GM12865 (cell line): Measurements from ENCODE around the gene LPCAT4.

Experiments
- DNase-seq: peaks from one replicate; pipeline ENCODE4 v3.0.0; 2010; ENCODE audit warnings: low read depth
- H3K4me3 ChIP-seq: 2 replicates; pipeline ENCODE4 v1.5.1; 2011; ENCODE audit warnings: mild to moderate bottlenecking, low read depth, low read length, control low read depth
- TF ChIP-seq, protein P1 (sequence below): IDR thresholded peaks from 2 replicates; pipeline ENCODE4 v1.5.1; 2011; ENCODE audit warnings: low read length, control low read depth, low read depth, inconsistent platforms; ENCODE audit not compliant: insufficient read depth; ENCODE audit errors: missing control alignments

Gene LPCAT4

GRCh38 chr15:34374816-34375215, 7.8 kb upstream of the LPCAT4 start:
- DNase-seq: no peak
- H3K4me3 ChIP-seq: no peak overlapping the region
- TF ChIP-seq, protein P1, sequence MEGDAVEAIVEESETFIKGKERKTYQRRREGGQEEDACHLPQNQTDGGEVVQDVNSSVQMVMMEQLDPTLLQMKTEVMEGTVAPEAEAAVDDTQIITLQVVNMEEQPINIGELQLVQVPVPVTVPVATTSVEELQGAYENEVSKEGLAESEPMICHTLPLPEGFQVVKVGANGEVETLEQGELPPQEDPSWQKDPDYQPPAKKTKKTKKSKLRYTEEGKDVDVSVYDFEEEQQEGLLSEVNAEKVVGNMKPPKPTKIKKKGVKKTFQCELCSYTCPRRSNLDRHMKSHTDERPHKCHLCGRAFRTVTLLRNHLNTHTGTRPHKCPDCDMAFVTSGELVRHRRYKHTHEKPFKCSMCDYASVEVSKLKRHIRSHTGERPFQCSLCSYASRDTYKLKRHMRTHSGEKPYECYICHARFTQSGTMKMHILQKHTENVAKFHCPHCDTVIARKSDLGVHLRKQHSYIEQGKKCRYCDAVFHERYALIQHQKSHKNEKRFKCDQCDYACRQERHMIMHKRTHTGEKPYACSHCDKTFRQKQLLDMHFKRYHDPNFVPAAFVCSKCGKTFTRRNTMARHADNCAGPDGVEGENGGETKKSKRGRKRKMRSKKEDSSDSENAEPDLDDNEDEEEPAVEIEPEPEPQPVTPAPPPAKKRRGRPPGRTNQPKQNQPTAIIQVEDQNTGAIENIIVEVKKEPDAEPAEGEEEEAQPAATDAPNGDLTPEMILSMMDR: no peak

DNA sequence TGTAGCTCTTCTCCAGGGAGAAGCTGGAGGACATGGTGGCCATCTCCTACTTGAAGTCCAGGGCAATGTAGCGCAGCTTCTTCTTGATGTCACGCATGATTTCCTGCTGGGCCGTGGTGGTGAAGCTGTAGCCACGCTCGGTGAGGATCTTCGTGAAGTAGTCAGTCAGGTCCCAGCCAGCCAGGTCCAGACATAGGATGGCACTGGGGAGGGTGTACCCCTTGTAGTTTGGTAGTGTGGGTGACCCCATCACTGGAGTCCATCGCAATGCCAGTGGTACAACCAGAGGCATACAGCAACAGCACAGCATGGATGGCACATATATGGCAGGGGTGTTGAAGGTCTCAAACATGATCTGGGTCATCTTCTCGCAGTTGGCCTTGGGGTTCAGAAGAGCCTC, 7.0 kb upstream of the LPCAT4 start:
- no peak for DNase-seq
- TF ChIP-seq, protein P1: no peak
- no peak overlapping the region for H3K4me3 ChIP-seq

DNA sequence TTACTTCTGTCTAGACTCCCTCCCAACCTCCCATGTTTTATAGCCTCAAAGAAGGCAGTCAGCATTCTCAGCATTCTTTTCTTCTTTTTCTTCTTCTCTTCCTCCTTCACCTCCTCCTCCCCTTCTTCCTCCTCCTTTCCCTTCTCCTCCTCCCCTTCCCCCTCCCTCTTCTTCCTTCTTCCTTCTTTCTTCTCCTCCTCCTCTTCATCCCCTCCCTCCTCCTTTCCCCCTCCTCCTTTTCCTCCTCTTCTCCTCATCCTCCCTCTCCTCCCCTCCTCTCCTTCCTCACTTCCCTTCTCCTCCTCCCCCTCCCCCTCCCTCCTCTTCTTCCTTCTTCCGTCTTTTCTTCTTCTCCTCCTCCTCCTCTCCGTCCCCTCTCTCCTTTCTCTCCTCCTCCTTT, 3.6 kb upstream of the LPCAT4 start:
- H3K4me3 ChIP-seq: no peak overlapping the region
- DNase-seq: no peak
- TF ChIP-seq, protein P1: no peak

GRCh38 chr15:34370129-34370528, 3.1 kb upstream of the LPCAT4 start:
- no peak overlapping the region for H3K4me3 ChIP-seq
- DNase-seq: peak; percentile 56
- TF ChIP-seq, protein P1: no peak

GRCh38 chr15:34366271-34367065, 528 bp downstream of the LPCAT4 start:
- peak; percentile 64 for DNase-seq
- TF ChIP-seq, protein P1: no peak
- peak overlapping the region; percentile 65 for H3K4me3 ChIP-seq

DNA sequence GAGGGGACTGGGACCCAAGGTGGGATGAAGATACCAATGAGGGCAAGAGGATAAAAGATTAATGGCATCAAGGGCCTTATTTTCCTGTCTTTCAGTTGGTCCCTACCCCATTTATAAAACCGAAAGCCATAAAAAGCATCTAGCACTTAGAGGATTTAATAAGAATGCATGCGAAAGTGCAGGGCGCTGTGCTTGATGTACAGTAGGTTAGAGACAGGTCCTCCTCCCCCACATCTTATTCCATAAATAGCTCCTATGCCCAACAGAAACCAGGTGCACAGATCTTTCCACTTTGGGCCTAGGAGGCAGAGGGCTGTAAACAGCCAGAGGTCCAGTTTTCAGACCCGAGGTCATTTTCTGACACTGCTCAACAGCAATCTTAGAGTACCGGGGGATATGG, 1.2 kb downstream of the LPCAT4 start:
- TF ChIP-seq, protein P1: no peak
- H3K4me3 ChIP-seq: peak overlapping the region; percentile 65
- peak; percentile 30 for DNase-seq

DNA sequence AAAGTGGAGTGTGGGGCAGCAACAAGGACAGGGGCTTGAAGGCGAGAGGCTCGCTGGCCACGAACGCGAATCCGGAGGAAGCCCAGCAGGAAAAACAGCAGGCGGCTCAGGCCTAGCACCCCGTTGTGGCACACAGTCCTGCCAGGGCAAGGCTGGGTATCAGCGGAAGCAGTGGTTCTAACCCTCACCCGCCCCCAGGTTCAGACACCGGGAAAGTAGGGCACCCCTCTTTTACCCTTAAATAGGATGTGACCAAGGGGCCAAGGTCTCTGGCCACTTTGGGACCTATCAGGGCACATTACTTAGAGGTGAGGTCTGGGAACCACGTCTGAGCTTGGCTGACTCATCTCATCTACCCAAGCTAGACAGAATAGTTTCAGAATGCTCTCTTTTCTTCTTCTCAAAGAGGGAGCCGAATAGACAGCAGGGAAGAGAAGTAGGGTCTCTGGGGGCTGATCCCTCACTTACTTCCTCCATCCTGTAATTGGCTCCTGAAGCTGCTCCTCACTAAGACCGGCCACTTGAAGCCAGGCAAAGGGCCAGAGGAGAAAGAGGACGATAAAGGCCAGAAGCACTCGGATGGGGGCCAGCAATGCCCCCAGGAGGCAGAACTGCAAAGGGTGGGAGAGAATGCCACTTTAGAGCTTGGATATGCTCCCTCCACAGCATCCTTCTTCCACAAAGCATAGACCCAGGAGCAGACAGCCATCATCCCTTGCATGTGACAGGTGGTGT, 1.7 kb downstream of the LPCAT4 start:
- TF ChIP-seq, protein P1: no peak
- peak overlapping the region; percentile 65 for H3K4me3 ChIP-seq
- DNase-seq: peak; percentile 62
